ENCODE measurements around the gene FANCM.
"Not testable (repeated sequence)": the region's sequence is repeated elsewhere in the genome, so short reads cannot be mapped to it uniquely, and the experiment has no call there.

FANCM gene

DNA sequence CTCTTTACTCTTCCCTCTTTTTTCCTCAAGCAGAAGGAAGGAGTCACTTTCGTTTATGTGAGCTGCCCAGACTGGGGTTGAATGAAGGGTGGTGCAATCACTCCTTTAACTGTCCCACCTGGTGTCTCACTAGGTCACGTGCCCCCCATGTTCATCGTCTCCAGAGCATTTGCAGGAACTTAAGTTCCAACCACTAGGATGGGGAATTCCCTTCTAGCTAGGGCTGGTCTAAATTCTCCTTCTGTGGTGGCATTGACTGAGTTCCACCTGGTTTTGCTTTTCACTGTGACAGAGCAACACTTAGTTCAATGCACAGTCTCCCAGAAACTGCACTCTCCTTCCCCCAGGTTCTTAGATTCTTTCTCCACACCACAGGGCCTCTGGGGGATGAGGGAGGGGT is 9.5 kb downstream of the FANCM start:
- no peak for DNase-seq

DNA sequence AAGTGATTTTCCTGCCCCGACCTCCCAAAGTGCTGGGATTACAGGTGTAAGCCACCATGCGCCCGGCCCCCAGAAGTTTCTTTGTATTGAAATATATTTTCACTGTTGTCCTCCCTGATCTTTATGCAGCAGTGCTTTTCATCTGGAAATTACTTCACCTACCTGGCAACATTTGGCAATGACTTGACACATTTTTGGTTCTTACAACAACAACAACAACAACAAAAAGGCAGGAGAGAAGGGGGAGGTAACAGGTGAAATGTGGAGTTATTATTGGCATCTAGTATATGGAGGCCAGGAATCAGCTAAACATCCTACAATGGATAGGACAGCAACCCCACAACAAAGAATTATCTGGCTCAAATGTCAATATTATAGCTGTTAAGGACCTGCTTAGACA is 13.9 kb downstream of the FANCM start:
- no peak for DNase-seq

DNA sequence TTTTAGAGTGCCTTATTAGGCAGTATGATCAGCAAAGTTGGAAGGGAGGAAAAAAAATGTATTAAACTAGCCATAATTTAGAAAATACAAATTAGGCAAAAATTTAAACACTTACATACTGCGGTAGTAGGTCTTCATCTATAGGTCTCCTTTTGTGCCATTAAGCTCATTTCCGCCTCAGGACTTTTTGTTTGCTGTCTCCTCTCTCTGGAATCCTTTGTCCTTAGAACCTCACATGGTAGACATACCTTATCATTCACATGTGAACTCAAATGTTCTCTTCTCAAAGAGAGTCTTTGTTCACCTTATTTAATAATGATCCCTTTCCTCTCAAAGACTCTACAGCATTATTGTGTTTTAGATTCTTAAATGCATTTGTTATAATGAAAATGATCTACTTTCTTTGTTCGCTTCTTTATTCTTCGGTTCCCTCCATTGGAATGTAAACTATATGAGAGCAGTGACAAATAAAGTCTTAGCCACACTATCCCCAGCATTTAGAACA is 14.7 kb downstream of the FANCM start:
- DNase-seq = no peak

DNA sequence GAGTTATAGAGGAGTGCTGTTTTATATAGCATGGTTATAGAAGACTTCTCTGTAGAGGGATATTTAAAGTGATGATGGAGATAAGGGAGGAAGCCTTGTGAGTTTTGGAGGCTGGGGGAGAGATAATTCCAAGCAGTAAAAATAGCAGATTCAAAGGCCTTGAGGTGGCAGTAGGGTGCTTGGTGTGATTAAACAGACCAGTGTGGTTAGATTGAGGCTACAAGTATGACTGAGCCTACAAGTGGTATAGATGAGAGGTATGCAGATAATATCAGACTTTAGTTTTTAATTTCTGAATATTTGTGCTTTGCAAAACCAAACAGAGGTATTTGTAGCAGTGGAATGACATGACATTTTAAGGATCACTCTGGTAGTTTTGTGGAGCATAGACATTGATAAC is 20.3 kb downstream of the FANCM start:
- peak; percentile 20 for DNase-seq

DNA sequence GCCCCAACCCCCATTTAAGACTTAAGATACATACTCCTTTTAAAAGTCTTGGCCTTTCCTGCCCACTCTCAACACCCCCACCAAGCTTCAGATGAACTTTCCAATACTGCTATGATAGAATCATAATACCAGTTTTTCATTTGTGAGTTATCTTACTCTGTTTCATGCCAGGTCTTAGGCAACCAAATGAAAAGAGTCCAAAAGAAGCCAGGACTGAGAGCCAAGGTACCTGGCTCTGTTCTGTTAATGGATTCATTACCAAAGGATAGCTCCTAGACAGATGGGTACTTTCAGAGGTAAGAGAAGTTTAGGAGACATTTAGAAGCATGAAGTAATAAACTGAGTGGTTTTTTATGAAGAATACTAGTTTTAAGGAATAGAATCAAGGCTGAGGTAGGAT is 34.2 kb downstream of the FANCM start:
- no peak for DNase-seq

DNA sequence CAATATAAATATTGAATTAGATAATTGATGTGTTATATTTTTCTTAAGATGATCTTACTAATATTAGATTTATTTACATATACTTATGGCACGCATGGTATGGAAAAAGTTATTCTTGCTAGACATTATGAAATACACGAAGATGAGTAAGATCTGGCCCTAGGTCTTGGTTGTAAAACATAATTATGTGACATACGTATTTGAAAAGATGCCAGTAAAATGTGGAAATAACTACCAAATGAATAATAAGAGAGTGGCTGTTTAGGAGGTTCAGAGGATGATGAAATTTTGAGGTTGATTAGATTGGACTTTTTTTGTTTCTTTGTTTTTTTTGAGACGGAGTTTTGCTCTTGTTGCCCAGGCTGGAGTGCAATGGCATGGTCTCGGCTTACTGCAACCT is 41.3 kb downstream of the FANCM start:
- peak; percentile 92 for DNase-seq

DNA sequence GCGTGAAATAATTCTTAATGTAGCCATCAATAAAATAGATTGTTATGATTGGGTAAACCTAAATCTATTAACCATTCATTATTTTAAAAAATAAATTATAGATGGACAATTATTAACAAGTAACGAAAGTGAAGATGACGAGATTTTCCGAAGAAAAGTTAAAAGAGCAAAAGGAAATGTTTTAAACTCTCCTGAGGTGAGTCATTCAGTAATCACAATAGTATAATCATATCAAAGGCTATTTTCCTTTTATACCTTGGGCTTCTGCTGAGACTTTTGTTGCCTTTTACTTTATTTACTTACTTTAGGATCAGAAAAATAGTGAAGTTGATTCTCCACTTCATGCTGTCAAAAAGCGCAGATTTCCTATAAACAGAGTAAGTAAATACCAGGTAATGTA is 45.6 kb downstream of the FANCM start:
- DNase-seq = no peak

DNA sequence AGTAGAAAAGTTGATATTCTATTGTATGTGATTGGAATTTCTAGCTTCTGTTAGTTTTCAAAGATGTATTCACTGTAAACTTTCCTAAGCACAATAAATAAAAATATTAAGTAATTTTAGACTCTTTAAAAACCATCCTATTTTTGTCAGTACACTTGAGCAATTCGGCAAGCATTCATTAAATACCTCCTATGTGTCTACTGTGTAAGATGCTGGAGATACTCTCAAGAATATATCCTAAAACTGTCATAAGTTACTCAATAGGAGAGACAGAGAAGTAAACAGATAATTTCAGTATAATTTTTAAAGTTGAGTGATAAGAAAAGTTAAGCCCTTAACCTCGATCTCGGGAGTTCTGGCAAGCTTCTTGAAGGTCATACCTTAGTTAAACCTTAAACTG is 46.1 kb downstream of the FANCM start:
- no peak for DNase-seq

DNA sequence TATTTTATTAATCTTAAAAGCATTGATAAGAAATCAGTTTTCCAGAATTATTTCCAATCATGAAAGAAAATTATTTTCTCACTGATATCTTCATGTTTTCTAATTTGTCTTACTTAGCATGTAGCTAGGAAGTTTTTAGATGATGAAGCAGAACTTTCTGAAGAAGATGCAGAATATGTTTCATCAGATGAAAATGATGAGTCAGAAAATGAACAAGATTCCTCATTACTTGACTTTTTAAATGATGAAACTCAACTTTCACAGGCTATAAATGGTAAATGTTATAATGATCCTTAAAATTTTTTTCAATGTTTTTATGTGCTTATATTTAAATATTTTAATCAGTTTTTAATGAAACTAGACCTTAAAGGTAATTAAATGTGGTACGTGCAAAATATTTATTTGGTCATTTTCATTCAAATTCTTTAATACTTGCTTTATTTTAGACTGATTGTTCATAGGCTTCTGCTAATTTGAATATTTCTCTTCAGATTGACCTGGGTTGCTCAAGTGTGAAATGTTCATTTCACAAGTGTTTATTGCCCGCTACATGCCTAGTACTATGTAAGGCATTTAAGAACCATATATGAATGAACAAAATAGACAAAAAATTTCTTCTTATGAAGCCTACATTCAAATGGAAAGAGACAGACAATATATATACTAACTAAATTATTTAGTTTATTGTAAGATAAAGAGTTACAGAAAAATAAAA is 49.5 kb downstream of the FANCM start:
- DNase-seq = peak; percentile 54

DNA sequence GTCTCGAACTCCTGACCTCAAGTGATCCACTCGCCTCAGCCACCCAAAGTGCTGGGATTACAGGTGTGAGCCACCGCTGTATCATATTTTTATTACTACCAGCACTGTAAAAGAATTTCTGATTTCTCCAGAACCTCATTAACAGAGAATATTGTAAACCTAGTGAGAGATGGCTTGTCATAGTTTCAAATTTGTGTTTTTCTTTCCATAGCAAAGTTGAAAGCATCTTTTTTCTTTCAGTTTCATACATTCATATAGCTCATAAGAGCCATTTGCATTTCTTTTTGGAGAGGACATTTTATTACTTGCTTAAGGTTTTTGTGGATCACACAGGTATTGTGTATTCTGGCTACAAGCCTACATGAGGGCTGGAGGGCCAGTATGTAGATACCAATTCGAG is 59.2 kb downstream of the FANCM start:
- DNase-seq = no peak

DNA sequence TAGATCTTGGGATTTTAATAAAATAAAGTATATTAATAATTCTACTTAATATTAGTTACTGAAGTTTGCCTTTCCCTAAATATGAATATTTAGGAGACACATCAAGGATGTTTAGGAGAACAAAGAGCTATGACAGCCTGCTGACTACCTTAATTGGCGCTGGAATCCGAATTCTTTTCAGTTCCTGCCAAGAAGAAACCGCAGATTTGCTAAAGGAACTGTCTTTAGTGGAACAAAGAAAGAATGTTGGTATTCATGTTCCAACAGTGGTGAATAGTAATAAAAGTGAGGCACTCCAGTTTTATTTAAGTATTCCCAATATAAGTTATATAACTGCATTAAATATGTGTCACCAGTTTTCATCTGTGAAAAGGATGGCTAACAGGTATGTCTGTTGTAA is 62.8 kb downstream of the FANCM start:
- DNase-seq = peak; percentile 81

DNA sequence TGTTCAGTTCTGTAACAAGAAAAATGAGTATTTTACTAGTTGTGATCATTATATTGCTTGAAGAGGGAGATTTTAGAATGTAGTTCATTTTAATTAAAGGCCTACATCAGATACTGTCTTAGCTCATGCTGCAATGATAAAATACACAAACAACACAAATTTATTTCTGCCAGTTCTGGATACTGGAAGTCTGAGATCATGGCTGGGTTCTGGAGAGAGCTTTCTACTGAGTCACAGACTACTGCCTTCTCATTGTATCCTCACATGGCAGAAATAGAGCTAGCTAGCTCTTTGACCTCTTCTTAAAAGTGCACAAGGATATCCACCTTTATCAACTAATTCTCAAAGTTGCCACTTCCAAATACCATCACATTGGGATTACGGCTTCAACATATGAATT is 63.5 kb downstream of the FANCM start:
- peak; percentile 42 for DNase-seq

DNA sequence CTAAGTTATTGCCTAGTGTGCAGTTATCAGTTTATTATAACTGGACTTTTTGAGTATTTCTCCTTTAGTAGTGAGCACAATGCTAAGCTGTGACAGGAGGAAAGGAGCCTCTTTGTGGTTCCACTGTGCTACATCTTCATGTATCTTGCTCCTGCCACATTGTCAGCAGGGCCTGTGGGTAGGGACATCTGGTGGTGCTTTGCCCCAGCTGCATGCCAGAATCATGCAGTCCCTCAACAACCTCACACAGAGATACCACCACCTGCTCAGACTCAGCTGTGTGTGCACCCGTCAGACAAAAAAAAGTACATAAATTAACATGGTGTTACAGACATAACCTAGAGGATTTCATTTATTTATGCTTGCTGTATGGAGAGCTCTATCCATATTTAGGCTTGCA is 66.2 kb downstream of the FANCM start:
- peak; percentile 18 for DNase-seq

DNA sequence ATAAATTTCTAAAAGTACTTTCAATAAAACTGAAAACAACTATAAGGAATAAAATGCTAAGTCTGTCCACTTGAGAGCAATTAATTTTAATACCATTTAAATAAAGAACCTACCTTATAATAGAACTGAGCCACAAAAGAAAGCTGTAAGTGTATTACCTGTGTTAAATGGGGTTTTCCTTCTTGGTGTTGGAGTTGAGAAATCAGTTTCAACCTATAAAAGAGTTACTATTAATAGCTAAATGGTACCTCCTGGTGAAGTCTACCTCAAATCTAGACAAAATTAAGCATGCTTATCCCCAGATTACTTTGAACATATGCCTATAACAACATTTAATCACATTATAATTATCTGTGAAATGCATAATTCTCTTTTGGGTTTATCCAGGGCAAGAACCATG is 68.5 kb downstream of the FANCM start:
- no peak for DNase-seq

DNA sequence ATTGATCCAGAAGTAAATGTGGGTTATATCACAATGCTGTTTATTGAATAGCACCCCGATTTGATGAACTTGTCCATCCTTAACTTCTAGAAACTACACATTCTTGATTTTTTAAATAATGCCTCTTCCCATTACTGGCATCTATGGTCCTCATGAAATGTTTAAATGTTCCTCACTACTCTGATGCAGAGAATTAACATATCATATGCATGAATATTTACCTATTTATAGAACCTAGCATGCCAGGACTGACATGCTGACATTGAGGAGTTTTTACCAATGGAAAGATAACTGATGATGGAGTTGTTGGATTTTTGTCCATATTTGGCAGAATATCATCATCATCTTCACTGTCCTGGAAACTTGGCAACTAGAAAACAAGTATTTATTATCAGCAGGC is 74.4 kb downstream of the FANCM start:
- DNase-seq = no peak

DNA sequence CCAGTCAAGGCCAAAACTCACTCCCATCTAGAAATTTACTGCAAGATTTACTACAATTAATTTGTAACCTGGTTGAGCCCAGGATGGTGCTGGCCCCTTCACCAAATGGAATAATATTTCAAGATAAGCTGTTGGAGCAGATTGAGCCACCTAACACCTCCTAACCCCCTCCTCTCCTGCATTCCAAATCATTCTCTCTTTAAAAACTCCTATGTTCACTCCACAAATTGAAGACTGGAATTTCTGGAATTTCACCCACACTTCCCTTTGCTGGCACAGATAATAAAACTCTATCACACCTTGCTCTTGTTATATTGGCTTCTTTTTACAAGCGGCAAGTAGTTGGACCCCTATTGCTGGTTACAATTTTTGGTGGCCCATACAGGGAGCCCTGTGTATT is 75.6 kb downstream of the FANCM start:
- no peak for DNase-seq

DNA sequence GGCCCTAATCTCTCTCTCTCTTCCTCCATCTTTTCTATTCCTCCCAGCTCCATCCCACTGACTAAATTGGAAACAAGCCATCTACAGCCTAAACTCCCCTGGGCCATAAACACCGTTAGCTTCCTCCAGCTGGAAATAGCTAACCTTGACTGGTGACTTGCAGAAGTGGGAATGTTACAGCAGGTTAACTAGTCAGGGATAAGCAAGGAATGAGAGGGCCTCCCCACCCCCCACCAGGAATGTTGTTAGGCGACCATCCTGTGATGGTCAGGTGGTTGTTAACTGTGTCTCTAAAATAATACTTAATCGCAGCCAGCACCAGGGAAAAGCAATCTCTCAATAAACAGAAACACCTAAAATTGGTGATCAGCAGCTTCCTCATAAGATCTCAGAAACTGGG is 76.5 kb downstream of the FANCM start:
- DNase-seq = no peak

DNA sequence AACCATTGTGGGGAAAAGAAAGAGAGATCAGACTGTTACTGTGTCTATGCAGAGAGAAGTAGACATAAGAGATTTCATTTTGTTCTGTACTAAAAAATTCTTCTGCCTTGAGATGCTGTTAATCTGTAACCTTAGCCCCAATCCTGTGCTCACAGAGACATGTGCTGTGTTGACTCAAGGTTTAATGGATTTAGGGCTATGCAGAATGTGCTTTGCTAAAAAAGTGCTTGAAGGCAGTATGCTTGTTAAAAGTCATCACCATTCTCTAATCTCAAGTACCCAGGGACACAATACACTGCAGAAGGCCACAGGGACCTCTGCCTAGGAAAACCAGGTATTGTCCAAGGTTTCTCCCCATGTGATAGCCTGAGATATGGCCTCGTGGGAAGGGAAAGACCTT is 78.0 kb downstream of the FANCM start:
- DNase-seq = not testable (repeated sequence)

DNA sequence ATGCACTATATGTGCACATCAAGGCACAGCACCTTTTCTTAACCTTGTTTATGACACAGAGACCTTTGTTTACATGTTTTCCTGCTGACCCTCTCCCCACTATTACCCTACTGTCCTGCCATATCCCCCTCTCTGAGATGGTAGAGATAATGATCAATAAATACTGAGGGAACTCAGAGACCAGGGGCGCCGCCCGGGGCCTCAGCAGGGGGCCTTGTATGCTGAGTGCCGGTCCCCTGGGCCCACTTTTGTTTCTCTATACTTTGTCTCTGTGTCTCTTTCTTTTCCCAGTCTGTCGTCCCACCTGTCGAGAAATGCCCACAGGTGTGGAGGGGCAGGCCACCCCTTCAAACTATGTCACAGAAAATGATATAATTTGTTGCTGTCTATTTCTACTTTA is 78.6 kb downstream of the FANCM start:
- not testable (repeated sequence) for DNase-seq

DNA sequence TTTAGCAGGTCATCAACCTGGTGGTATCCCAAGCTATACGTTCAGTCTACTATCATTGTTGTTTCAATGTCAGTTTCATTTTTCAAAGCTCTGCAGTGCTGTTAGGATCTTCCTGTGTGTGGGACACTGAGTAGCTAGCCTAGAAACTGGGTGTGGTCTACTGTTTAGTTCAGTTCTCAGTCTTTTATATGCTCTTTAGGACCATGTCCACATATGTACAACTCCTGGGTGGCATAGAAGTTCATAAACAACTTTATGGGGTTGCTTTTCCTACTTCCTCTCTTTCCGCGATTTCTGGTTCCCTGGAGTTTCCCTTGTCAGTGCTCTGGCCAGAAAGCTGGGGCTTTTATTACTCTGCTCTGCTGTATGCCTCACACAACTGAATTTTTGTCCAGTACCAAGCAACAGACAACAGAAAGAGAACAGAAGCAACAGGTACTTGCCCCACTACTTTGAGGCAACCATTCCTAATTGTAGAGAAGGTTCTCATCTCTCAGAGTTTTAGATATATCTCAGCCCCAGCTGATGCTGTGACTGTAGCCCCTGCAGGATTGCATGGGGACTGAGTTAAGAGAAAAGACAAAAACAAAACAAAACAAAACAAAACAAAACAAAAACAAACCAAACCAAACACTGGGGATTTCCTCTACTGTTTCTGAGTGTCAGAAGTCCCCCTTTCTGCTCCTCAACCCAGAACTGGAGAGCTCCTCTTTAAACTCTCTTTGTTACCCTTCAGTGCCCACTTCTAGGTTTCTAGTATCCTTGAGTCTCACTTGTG is 86.9 kb downstream of the FANCM start:
- DNase-seq = no peak

DNA sequence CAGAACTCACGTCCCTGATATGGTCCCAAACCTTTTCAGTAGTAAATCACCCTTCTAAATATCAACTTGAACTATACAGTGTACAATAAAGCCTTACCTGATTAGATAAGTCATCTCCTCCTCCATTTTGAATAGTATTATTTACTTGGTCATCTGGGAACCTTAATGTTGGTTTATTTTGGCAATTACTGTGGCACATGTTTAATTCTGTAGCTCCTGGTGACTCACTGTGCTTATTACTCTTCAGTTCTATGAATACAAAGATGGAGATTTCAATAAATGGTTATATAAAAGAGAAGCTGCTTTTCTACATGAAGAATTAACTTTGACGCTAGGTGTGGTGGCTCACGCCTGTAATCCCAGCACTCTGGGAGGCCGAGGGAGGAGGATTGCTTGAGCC is 91.8 kb downstream of the FANCM start:
- DNase-seq = no peak

DNA sequence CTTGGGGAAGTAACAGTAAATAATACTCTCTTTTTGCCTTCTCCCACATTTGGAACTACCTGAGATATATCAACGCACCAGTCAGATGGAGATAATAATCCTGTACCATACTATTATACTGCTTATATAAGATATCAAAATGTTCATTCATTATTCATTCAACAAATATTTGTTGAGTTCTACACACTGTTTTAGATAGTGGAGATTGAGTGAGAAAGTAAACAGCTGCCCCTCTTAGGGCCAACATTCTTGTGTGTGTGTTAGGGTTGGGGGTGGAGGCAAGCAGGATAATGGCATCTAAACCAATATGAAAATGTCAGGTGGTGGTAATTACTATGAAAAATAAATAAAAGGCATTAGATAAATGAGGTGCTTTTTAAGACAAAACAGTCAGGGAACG is 103.3 kb downstream of the FANCM start:
- DNase-seq = no peak

DNA sequence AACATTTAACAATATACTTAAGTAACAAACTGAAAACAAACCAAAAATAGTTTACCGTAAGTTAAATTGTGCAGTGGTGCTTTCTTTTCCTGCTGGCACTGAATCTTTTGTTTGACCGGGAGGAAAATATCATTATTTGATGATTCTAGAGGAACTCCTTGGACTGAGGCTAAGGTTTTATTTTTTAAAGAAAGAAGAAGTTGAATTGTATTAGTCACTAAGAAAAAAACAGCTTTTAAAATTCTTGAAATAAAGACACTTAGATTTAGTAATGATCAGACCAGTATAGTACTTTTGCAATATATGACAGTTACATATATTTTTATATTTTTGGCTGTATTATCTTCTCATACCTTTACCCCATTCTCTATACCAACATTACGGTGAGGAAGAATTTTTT is 107.0 kb downstream of the FANCM start:
- no peak for DNase-seq

DNA sequence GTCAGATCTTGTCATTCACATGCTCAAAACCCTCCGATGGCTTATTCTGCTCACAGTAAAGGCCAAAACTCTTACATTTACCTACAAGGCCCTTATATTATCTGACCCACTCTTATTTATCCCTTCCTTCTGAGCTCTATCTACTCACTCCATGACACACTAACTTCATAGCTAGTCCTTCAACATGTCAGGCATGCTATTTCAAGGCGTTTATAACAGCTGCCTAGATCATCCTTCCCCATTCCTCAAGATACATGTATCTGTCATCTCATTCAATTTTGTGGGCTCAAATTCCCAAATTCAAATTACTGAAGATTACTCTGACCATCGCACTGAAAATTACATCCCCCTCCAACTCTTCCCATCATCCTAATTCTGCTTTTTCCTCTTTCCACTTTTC is 110.4 kb downstream of the FANCM start:
- DNase-seq = no peak

DNA sequence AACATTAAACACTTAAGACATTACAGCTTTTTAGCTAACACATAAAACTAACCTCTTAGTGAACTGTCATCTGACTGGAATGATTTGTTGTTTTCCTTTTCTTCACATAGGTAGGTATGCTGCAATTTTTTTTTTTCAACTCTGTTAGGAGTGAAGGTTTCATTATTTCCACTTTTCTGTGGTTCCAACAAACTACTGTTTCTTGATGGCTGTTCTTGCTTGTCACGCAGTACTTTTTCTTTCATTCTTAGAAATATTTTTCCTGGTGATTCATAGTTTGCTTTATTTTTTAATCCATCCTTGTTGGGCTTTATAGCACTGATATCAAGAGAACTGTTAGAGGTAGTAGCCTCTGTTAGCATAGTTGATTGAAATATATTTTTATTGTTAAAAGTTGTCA is 111.0 kb downstream of the FANCM start:
- DNase-seq = no peak

Data from fibroblast of upper back skin (primary cell).